Esophagus squamous epithelium (tissue), 4 donors: ENCODE measurements around the gene TPM2.

Source experiments
- CTCF ChIP-seq, 6 experiments: fragments of 450-650 bp in 4 of 6; fragments of 200-600 bp in 2 of 6; sonication (generic) in 2 of 6; IDR thresholded peaks; one replicate each; pipeline ENCODE4 v1.5.1; 2016 to 2019; ENCODE audit warnings: antibody characterized with exemption in 6 of 6, mild to moderate bottlenecking in 4 of 6, moderate library complexity in 4 of 6
- POLR2A ChIP-seq, 4 donors: fragments of 450-650 bp; IDR thresholded peaks; one replicate each; pipeline ENCODE4 v1.6.1; 2017; ENCODE audit warnings: antibody characterized with exemption in 4 of 4, mild to moderate bottlenecking in 4 of 4, moderate library complexity in 3 of 4

- TF ChIP-seq CTCF (IDR thresholded peaks at IDR 0.05) (no peak), POLR2A (IDR thresholded peaks at IDR 0.05) (no peak)
These were observed 16.3 kb downstream of the TPM2 start, which contains the start of gene CA9 for GRCh38 chr9:35673132-35674024.
